Stimulated activated naive B cell treated with anti-CD40 and anti-IgM and Interleukin-4, amounts not matched to agents 10 μg/mL and 1 μg/mL and 100 μg/mL, for 72 hours (primary cell): Measurements from ENCODE around the gene SCAF11.

Experiments
- ATAC-seq, 2 donors: fragments of 150-1000 bp; cut with Tn5 transposase; replicated peaks; 2 replicates each; pipeline ENCODE4 v1.10.0; 2021; ENCODE audit warnings: moderate library complexity in 1 of 2
- DNase-seq: peaks from one replicate; pipeline ENCODE4 v3.0.0; 2021
- H3K27ac Mint-ChIP-seq: one replicate; pipeline ENCODE4 v1.8.0; 2022; ENCODE audit warnings: mild to moderate bottlenecking, mixed read lengths
- H3K27me3 Mint-ChIP-seq, 2 donors: one replicate each; pipeline ENCODE4 v1.8.0; 2022; ENCODE audit warnings: mixed read lengths in 2 of 2
- H3K36me3 Mint-ChIP-seq, 2 donors: one replicate each; pipeline ENCODE4 v1.8.0; 2022; ENCODE audit warnings: mixed read lengths in 2 of 2, mild to moderate bottlenecking in 1 of 2
- H3K4me1 Mint-ChIP-seq, 2 donors: one replicate each; pipeline ENCODE4 v1.8.0; 2022; ENCODE audit warnings: mixed read lengths in 2 of 2, mild to moderate bottlenecking in 1 of 2
- H3K4me3 Mint-ChIP-seq, 2 donors: one replicate each; pipeline ENCODE4 v1.8.0; 2022; ENCODE audit warnings: mild to moderate bottlenecking in 2 of 2, mixed read lengths in 2 of 2, moderate library complexity in 1 of 2
- H3K9me3 Mint-ChIP-seq, 2 donors: one replicate each; pipeline ENCODE4 v1.8.0; 2022; ENCODE audit warnings: mixed read lengths in 2 of 2, mild to moderate bottlenecking in 1 of 2

Gene SCAF11

GRCh38 chr12:45915405-45915804, 75.0 kb downstream of the SCAF11 start:
- ATAC-seq, result no peak
- DNase-seq, result no peak
- Mint-ChIP-seq H3K27me3 (no peaks in the 10 kb centered on the region), H3K4me1 (peaks cover 9 to 13% of the 10 kb centered on the region in 2 donors), H3K9me3 (peaks cover 0 to 3% of the 10 kb centered on the region in 2 donors), H3K36me3 (peaks cover 14 to 15% of the 10 kb centered on the region in 2 donors), H3K27ac (peak overlapping the region; percentile 27), H3K4me3 (peak overlapping the region; percentile 4 to 60)

- H3K4me3 Mint-ChIP-seq, result no peak overlapping the region
- DNase-seq (no peak), ATAC-seq (peak; percentile 37 to 67)
- H3K27me3 Mint-ChIP-seq, result no peaks in the 10 kb centered on the region
- peaks cover 0 to 3% of the 10 kb centered on the region in 2 donors for H3K9me3 Mint-ChIP-seq
- H3K36me3 Mint-ChIP-seq, result peaks cover 19 to 24% of the 10 kb centered on the region in 2 donors
- peaks cover 14 to 18% of the 10 kb centered on the region in 2 donors for H3K4me1 Mint-ChIP-seq
- no peak overlapping the region for H3K27ac Mint-ChIP-seq
Observed at GRCh38 chr12:45914090-45914489, 76.3 kb downstream of the SCAF11 start.

DNA sequence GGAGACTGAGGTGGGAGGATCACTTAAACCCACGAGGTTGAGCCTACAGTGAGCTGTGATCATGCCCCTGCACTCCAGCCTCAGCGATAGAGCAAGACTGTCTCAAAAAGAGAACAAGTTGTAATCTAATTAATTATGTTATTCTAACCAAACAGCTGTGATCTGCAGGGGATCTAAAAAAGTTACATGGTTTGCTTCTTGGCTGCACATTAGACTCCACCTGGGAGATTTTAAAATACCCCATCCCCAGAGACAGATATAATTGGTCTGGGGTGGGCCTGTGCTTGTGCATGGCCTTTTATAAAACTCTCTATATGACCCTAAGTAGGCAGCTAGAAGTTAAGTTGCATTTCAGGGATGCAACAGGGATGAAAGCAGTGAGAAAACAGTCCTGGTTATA, 76.7 kb downstream of the SCAF11 start:
- Mint-ChIP-seq H3K4me1 (peaks cover 14 to 18% of the 10 kb centered on the region in 2 donors), H3K27me3 (no peaks in the 10 kb centered on the region), H3K9me3 (peaks cover 0 to 3% of the 10 kb centered on the region in 2 donors), H3K27ac (no peak overlapping the region), H3K4me3 (no peak overlapping the region), H3K36me3 (peaks cover 19 to 24% of the 10 kb centered on the region in 2 donors)
- peak in 1 of 2 donors; percentile 35 for ATAC-seq
- DNase-seq, result no peak

DNA sequence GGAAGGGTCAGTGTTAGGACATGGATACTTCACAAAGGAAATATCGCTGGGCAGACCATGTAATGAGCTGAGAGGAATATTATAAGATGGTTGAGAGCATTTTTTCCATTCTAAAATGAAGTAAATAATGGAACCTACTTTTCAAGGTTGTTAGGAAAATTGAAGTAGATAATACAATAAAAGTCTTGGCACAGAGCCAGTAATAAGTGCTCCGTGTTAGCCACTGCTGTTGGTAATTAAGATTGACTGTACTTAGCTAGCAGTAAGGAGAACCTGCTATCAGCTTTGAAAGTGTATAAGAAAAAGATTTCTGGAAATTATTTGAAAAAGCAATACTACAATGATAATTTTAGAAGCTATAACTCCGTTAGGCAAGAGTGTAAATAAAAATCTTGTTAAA, 77.6 kb downstream of the SCAF11 start:
- Mint-ChIP-seq H3K36me3 (peaks cover 13 to 18% of the 10 kb centered on the region in 2 donors), H3K9me3 (peaks cover 0 to 3% of the 10 kb centered on the region in 2 donors), H3K4me1 (peaks cover 14 to 18% of the 10 kb centered on the region in 2 donors), H3K4me3 (no peak overlapping the region), H3K27ac (no peak overlapping the region), H3K27me3 (no peaks in the 10 kb centered on the region)
- no peak for ATAC-seq
- no peak for DNase-seq

- no peak overlapping the region for H3K4me3 Mint-ChIP-seq
- H3K27me3 Mint-ChIP-seq, result no peaks in the 10 kb centered on the region
Observed at GRCh38 chr12:45909041-45909713, 81.2 kb downstream of the SCAF11 start.

DNA sequence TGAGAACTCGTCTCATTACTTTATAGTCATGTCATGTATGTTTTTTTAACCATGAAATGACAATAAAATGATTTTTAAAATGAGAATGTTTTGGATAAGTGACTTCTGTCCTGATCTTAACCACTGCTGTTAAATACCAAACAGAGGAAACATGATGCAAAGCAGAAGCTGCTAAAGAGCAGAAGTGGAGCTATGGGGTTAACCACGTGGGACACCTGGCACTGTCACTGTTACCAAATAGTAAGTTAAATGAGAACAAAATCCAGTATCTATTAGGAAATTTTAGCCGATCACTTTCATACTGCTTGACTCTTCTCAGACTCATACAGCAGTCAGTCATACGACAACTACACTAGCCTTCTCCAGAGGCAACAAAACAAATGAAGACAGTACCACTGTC, 82.4 kb downstream of the SCAF11 start:
- H3K4me1 Mint-ChIP-seq, result peaks cover 5 to 7% of the 10 kb centered on the region in 2 donors
- ATAC-seq, result peak; percentile 72 to 75

More at GRCh38 chr12:45909041-45909713, 81.2 kb downstream of the SCAF11 start:
- H3K9me3 Mint-ChIP-seq, result no peaks in the 10 kb centered on the region
- peaks cover 5 to 10% of the 10 kb centered on the region in 2 donors for H3K4me1 Mint-ChIP-seq
- ATAC-seq, result no peak
- H3K27ac Mint-ChIP-seq, result no peak overlapping the region
- DNase-seq, result no peak
- H3K36me3 Mint-ChIP-seq, result peaks cover 12 to 22% of the 10 kb centered on the region in 2 donors

DNA sequence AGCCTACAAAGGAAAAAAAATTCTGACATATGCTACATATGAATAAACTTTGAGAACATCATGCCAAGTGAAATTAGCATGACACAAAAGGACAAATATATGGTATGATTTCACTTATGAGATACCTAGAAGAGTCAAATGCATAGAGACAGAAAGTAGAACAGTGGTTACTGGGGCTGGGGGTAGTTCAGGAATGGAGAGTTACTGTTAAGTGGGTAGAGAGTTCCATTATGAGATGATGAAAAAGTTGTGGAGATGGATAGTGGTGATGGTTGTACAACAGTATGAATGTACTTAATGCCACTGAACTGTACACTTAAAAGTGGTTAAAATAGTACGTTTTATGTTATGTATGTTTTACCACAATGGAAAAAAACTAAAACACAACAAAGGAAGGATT, 92.3 kb downstream of the SCAF11 start:
- Mint-ChIP-seq H3K27ac (no peak overlapping the region), H3K27me3 (no peaks in the 10 kb centered on the region), H3K36me3 (peaks cover 42 to 63% of the 10 kb centered on the region in 2 donors), H3K9me3 (peaks cover 3 to 10% of the 10 kb centered on the region in 2 donors), H3K4me3 (no peak overlapping the region), H3K4me1 (no peaks in the 10 kb centered on the region)
- ATAC-seq (no peak), DNase-seq (no peak)

More for the DNA sequence above, 82.4 kb downstream of the SCAF11 start:
- Mint-ChIP-seq H3K9me3 (no peaks in the 10 kb centered on the region), H3K4me3 (no peak overlapping the region), H3K27me3 (no peaks in the 10 kb centered on the region), H3K27ac (peak overlapping the region; percentile 48), H3K36me3 (peaks cover 12 to 30% of the 10 kb centered on the region in 2 donors)
- DNase-seq, result no peak

DNA sequence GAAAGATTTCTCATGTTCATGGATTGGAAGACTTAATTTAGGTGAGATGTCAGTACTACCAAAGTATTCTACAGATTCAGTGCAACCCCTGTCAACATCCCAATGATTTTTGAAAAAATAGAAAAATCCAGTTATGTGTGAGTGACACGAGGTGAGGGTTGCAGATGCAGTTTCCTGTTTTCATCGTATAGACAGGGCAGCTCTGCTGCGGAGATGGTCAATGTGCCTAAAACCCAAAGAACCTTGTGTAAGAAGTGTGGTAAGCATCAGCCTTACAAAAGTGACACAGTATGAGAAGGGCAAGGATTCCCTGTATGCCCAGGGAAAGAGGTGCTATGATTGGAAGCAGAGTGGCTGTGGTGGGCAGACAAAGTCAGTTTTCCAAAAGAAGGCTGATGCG, 94.4 kb downstream of the SCAF11 start:
- no peak overlapping the region for H3K27ac Mint-ChIP-seq
- no peak for ATAC-seq
- DNase-seq, result no peak
- H3K9me3 Mint-ChIP-seq, result peaks cover 3 to 10% of the 10 kb centered on the region in 2 donors
- peaks cover 37 to 59% of the 10 kb centered on the region in 2 donors for H3K36me3 Mint-ChIP-seq
- no peaks in the 10 kb centered on the region for H3K27me3 Mint-ChIP-seq
- no peak overlapping the region for H3K4me3 Mint-ChIP-seq
- H3K4me1 Mint-ChIP-seq, result no peaks in the 10 kb centered on the region

DNA sequence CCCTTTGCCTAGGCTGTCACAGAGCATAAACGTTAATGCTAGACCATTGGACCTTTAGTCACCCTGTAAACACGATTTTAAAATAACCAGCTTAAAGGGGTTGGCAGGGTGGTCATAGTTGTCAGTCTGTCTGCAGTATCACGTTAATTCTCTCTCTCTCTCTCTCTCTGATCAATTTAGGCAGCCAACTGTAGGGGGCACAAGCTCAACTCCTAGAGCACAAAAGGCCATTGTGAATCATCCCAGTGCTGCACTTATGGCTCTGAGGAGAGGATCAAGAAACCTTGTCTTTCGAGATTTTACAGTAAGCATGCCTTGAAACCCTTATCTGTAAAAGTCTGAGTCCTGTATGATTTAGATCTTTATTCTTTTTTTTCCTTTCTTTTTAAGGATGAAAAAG, 97.1 kb downstream of the SCAF11 start:
- H3K4me1 Mint-ChIP-seq, result no peaks in the 10 kb centered on the region
- ATAC-seq (no peak), DNase-seq (no peak)
- H3K4me3 Mint-ChIP-seq, result no peak overlapping the region
- H3K9me3 Mint-ChIP-seq, result peaks cover 3 to 4% of the 10 kb centered on the region in 2 donors
- H3K36me3 Mint-ChIP-seq, result peaks cover 25 to 41% of the 10 kb centered on the region in 2 donors
- H3K27me3 Mint-ChIP-seq, result no peaks in the 10 kb centered on the region
- H3K27ac Mint-ChIP-seq, result no peak overlapping the region

DNA sequence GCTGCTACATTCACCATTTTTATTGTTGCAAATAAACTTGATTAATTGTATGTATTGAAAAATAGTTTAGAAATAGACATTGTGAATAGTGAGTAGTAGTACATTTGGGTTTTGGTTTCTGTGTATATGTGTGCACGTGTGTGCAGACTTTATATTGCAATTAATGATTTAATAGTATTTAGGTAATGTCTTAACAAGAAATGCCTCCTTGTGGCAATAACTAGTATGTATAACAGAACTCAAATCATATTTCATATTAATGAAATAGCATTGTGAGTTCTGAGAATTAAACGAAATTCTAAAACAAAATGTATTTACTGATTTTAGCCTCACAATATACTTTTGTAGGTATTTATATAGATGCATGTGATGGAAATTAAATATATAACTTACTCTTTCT, 100.1 kb downstream of the SCAF11 start:
- Mint-ChIP-seq H3K36me3 (peaks cover 24 to 37% of the 10 kb centered on the region in 2 donors), H3K27me3 (no peaks in the 10 kb centered on the region), H3K4me1 (no peaks in the 10 kb centered on the region), H3K9me3 (peaks cover 0 to 2% of the 10 kb centered on the region in 2 donors), H3K27ac (no peak overlapping the region), H3K4me3 (no peak overlapping the region)
- ATAC-seq, result no peak
- no peak for DNase-seq

- H3K36me3 Mint-ChIP-seq, result peaks cover 17 to 39% of the 10 kb centered on the region in 2 donors
- no peaks in the 10 kb centered on the region for H3K4me1 Mint-ChIP-seq
- no peaks in the 10 kb centered on the region for H3K27me3 Mint-ChIP-seq
- H3K27ac Mint-ChIP-seq, result no peak overlapping the region
- no peak overlapping the region for H3K4me3 Mint-ChIP-seq
- ATAC-seq (no peak), DNase-seq (no peak)
- H3K9me3 Mint-ChIP-seq, result peaks cover 0 to 2% of the 10 kb centered on the region in 2 donors
Observed at GRCh38 chr12:45887544-45887943, 102.8 kb downstream of the SCAF11 start.

- no peaks in the 10 kb centered on the region for H3K27me3 Mint-ChIP-seq
- H3K9me3 Mint-ChIP-seq, result peaks cover 0 to 3% of the 10 kb centered on the region in 2 donors
- no peak for ATAC-seq
- no peak overlapping the region for H3K27ac Mint-ChIP-seq
- peaks cover 24 to 44% of the 10 kb centered on the region in 2 donors for H3K36me3 Mint-ChIP-seq
- no peak overlapping the region for H3K4me3 Mint-ChIP-seq
- no peak for DNase-seq
- peaks cover 0 to 3% of the 10 kb centered on the region in 2 donors for H3K4me1 Mint-ChIP-seq
Observed at GRCh38 chr12:45886685-45887084, 103.7 kb downstream of the SCAF11 start.

DNA sequence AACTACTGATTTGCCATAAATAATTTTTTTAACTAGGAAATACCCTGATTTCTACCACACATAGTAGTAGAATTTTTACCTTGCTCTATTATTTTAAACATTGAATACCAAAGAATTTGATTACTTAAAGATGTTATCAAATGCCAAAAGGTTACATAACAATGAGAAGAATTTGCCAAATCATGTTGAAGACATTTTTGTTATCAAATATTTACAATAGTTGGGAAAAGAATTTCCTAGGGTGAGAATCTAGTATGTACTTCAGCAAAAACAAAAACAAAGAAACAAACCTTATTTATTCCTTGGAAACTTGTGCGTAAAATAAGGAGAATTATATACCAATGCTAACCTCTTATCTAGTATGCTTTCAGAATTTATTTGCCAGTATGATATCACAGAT, 107.2 kb downstream of the SCAF11 start:
- Mint-ChIP-seq H3K27ac (no peak overlapping the region), H3K36me3 (peaks cover 32 to 54% of the 10 kb centered on the region in 2 donors)

GRCh38 chr12:45880533-45880932, 109.8 kb downstream of the SCAF11 start:
- Mint-ChIP-seq H3K9me3 (peaks cover 0 to 1% of the 10 kb centered on the region in 2 donors), H3K4me3 (no peak overlapping the region), H3K27me3 (no peaks in the 10 kb centered on the region), H3K36me3 (peaks cover 35 to 55% of the 10 kb centered on the region in 2 donors), H3K4me1 (peaks cover 1 to 17% of the 10 kb centered on the region in 2 donors), H3K27ac (no peak overlapping the region)
- no peak for DNase-seq
- no peak for ATAC-seq

More for the DNA sequence above, 107.2 kb downstream of the SCAF11 start:
- DNase-seq, result no peak
- Mint-ChIP-seq H3K9me3 (peaks cover 0 to 3% of the 10 kb centered on the region in 2 donors), H3K4me3 (no peak overlapping the region), H3K27me3 (no peaks in the 10 kb centered on the region), H3K4me1 (peaks cover 0 to 15% of the 10 kb centered on the region in 2 donors)
- no peak for ATAC-seq

DNA sequence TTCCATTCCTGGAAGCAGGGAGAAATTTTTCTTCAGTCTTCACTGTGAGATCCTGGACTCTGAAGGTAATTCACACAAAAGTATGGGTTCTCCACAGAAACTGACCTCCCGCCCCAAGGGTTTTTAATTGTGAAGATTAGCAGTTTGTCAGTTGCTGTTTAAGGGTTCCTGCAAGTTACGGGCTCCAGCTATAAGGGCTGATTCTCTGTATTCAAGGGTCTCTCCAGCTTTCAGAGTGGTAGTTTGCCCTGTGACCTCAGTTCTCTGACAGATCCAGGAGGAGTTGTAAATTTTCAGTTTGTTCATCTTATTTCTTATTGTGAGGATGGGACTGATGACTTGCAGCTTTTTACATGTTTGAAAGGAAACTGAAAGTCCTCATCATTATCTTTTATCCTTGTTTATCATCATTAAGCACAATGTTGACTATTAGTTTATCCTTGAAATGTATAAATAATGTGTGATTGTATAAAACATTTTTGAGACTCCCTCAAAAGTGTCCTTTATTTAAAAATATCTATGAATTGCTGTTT, 110.9 kb downstream of the SCAF11 start:
- Mint-ChIP-seq H3K4me1 (peaks cover 1 to 17% of the 10 kb centered on the region in 2 donors), H3K4me3 (no peak overlapping the region), H3K36me3 (peaks cover 35 to 55% of the 10 kb centered on the region in 2 donors), H3K27ac (no peak overlapping the region), H3K27me3 (no peaks in the 10 kb centered on the region), H3K9me3 (peaks cover 0 to 1% of the 10 kb centered on the region in 2 donors)
- ATAC-seq (no peak), DNase-seq (no peak)
